GM10847 (cell line): ENCODE data around the gene KMT2D.

ENCODE experiments used
- POLR2A ChIP-seq: IDR thresholded peaks from 2 replicates; pipeline ENCODE4 v1.6.1; 2011; ENCODE audit not compliant: insufficient read length; ENCODE audit errors: extremely low read depth

The KMT2D gene

DNA sequence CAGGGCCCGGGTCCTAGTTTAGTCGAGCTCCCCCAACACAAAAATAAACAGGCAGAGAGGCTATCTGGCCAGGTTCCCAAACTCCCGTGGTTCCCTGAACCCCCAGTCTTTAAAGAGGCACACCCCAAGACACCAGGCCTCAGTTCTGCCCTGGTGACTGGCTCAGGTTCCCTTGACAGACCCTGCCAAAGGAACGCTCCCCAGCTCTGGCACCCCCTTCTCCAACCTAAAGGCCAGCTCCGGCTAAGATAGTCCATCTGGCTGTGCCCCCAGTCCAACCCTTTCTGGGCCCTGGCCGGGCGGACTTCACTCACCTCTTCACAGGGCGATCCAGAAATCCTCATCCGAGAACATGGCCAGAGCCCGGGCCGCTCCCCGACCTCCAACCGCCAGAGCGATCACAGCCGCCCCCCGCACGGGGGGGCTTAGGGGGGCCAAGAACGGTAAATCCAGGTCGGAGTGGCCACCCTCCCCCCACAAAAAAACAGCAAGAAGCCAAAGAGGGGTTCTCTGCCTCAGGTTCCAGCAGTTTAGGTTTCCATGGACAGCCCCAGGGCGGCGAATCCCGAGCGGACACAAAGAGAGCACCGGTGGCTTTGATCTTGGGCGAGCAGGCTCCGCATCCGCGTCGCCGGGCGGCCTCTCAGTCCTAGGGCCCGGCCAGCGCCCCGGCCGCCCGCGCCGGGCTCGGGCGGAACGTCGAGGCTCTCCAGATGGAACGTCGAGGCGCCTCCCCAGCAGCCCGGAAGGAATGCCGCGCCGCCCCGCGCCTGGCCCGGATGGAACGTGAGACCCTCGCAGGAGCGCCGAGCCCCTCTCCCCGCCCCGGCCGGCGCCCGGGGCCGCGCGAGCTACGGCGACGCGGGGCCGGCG lies 1.1 kb downstream of the KMT2D start:
- peak; percentile 11 for TF ChIP-seq POLR2A

DNA sequence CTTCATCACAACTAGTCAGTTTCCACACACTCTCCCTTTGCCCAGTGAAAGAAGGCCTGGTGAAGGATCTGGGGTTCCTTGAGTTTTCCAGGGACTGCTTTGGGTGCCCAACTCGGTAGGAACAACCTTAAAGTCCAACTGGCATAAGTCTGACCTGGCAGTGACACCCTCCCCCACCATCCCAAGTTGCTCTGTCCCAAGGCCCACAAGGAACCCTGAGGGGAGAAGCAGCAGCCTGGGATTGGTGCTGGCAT lies 1.6 kb downstream of the KMT2D start:
- TF ChIP-seq POLR2A: no peak

DNA sequence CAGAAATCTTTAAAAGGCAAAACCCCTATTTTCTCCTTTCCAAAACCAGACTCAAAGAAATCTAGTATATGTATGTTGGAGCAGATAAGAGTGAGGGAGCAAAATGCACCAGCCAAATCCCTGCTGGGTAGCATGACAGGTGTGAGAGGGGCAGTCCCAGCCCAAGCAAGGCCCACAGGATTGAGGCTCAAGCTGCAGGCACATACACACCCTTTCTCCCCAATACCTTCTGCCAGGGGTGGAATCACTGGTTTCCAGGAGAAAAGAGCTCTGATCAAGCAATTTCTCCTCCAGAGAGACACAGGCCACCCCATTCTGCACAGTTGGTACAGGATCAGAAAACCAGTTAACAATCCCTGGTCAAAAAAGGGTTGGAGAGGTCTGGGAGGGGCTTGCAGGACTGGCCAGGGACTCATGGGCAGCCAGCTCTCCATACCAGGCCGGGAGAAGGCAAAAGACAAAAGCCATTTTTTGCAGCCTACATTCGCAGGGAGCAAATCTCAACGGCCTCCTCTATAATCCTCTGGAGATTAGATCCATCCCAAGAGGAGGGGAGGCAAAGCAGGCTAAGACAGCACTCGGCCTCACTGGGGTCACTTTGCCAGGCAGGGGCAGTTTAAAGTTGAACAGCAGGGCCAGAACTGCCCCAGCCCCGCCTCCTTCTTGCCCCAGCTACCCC lies 2.1 kb downstream of the KMT2D start:
- no peak for TF ChIP-seq POLR2A

DNA sequence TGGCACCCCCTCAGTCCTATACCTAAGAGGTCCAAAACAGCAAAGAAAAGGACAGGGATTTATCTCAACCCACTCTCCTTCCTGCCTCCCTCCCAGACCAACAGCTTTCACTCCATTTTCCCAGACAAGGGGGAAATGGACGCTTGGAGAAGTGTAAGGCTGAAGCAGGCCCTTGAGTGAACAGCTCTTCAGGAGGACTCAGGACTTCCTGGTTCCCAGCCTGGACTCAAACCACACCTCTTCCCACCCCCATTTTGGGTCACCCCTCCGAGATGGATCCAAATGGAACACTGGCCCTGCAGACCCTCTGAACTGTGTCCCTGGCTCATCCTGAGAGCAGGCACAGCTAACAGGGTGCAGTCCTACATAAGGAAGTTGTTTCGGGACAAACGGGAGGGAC lies 2.7 kb downstream of the KMT2D start:
- no peak for TF ChIP-seq POLR2A

DNA sequence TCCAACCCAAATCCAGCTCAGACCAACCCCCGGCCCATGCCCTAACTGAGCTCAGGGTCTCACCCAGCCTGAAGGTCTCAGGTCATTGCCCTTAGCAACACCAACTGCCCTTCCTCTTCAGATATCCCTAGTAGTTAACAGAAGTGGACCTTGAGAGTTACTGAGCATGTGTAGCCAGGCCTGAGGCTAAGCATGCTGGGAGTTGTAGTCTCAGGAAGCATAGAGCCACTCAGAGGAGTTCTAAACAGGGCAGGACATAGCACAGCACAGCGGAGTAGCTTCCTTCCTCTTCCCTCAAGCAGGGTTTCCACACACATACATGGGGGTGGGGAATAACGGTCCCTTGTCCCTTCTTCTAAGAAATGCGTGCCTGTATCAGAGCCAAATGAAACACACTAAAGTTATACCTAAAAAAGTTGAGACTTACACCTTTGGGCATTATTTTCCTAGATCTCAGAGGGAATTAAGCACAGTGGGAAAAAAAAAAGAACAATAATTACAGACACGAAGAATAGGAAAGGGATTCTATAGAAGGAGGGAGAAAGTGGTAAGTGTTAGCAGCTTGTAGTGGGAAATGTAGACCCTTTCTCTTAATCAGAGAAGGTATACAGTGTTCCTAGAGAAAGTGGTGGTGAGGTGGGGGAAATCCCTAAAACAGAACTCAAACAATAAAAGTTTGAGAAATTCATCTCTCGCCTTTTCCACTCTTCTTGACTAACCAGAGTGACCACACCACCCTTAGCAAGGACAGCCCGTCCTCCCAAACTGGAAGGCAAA lies 4.4 kb downstream of the KMT2D start:
- TF ChIP-seq POLR2A: no peak

DNA sequence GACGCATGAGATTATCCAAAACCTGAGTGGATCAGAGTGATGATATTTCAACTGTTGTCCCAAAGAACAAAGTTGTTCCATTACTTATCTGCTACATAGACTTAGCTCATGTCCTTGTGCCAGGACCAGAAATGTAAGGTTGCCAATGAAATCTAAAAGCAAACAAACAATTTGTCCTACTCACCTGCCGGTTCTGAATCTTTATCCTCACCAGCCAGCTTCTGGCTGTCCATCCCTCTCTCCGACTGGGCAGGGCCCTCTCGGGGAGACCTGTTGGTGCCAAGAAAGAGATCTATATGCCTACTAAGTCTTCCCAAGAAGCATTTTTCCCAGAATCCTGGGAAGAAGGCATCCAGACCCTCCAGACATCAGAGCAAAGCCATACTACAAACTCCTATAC lies 5.5 kb downstream of the KMT2D start:
- no peak for TF ChIP-seq POLR2A

DNA sequence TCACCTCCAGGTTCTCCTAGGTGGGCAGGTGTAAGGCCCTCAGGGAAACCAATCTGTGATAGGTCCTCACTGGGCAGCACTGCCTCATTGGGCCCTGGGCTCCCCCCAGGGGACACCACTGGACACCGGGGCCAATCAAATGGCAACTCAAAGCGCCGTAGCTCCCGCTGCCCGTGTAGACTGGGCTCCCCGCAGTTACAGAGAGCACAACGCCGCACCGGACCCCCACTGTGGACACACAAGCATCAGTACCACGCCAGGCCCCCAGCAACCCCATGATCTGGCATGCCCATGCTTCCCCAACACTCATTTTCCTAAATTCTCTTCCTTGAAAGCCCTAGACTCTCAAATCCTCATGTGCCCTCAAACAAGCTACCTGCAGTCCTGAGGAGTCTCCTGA lies 6.1 kb downstream of the KMT2D start:
- no peak for TF ChIP-seq POLR2A

DNA sequence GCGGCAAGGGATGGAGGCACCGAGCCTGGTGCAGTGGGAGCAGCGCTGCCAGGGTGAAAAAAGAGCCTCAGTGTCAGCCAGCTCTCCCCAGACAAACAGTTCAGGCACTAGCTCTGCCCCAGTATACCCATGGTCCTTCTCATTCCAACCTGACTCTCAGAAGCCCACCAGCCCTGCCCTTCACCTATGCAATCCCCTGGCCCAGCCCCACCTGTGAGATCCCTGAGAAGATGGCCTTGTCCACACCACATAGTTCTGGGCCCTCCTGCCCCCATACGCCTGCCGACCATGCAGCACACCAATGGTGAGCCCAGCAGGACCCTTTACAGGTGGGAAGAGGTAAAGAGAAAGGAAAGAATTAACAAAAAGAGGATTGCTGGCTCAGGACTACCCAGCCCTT lies 6.5 kb downstream of the KMT2D start:
- TF ChIP-seq POLR2A: no peak

DNA sequence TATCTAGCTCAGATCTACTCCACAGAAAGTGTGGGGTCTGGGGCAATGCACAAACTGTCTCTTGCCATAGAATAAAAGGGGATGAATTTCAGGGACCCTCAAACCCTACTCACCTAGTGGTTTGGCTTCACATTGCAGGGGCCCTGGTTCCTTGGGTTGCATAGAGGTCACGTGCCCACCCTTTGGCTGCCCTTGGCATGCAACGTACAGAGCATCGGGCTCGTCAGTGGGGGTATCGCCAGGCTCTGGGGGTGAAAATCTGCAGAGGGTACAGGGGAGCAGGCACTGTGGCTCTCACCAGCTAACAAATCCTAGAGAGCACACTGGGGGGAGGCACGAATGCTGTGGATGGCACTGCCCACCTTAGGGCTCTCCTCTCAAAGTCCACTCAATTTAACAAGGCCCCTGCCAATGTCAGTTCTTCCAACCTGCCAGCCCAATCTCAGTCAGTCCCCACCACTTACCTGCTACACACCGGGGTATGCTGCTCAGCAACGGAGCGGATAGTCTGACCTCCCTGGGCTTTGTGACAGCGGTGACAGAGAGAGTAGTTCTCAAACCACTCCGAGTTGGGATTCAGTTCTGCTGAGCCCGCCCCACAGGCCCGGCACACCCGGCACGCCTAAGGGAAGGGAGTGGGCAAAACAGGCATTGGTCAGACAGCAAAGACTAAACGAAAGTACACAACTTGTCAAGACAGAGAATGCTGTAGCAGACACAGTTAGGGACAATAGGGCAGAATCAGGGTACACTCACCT lies 8.0 kb downstream of the KMT2D start:
- TF ChIP-seq POLR2A: no peak

DNA sequence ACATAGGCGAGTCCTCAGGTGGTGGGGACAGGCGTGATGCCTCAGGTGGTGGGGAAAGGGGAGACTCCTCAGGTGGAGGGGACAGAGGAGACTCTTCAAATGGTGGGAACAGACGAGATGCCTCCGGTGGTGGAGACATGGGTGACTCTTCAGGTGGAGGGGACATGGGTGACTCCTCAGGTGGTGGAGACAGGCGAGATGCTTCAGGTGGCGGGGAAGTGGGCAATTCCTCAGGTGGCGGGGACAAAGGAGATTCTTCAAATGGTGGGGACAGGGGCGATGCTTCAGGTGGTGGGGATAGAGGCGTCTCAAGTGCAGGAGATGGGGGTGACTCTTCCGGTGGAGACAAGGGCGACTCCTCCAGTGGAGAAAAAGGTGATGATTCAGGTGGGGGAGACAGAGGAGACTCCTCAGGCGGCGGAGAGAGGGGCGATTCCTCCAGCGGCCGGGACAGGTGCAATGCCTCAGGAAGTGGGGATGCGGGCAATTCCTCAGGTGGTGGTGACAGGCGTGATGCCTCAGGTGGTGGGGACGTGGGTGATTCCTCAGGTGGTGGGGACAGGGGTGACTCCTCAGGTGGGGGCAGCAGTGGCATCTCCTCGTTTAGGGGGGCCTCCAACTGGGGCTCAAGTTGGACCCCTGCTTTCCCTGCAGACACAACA lies 8.7 kb downstream of the KMT2D start:
- no peak for TF ChIP-seq POLR2A

DNA sequence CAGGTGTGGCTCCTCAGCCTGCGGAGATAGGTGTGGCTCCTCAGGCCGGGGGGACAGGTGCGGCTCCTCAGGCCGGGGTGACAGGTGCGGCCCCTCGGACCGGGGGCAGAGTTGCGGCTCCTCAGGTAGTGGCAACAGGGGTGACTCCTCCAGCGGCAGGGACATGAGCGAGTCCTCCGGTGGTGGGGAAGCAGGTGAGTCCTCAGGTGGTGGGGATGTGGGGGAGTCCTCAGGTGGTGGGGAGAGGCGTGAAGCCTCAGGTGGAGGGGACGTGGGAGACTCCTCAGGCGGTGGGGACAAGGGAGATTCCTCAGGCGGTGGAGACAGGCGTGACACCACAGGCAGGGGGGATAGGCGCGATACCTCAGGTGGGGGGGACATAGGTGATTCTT lies 9.2 kb downstream of the KMT2D start:
- no peak for TF ChIP-seq POLR2A

DNA sequence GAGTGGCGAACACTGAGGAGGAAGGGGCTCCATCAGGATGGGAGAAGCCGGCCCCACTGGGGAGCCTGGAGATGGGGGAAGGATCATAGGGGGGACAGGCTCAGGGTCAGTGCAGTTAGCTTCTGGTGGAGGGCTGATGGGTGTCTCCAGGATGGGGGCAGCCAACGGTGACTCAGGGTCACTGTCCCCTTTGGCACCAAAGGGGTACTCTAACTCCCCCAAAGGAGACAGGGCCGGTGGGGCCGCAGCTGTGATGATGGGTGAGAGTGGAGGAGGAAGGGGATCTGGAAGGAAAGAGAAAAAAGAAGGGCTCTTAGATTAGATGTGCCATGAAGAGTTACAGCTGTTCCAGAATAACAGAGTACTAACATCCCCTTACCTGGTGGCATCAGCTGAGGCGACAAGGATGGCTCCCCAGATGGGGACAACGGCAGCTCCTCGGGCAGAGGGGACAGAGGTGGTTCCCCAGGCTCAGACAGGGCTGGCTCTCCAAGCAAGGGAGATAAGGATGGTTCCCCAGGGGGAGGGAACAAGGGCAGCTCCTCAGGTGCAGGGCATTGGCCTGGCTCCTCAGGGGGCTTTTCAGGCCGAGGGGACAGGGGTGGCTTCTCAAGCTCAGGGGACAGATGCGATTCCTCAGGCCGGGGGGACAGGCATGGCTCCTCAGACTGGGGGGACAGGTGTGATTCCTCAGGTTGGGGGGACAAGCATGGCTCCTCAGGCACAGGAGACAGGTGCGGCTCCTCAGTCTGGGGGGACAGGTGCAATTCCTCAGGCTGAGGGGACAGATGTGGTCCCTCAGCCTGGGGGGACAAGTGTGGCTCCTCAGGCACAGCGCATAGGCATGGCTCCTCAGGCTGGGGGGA lies 9.9 kb downstream of the KMT2D start:
- TF ChIP-seq POLR2A: no peak

DNA sequence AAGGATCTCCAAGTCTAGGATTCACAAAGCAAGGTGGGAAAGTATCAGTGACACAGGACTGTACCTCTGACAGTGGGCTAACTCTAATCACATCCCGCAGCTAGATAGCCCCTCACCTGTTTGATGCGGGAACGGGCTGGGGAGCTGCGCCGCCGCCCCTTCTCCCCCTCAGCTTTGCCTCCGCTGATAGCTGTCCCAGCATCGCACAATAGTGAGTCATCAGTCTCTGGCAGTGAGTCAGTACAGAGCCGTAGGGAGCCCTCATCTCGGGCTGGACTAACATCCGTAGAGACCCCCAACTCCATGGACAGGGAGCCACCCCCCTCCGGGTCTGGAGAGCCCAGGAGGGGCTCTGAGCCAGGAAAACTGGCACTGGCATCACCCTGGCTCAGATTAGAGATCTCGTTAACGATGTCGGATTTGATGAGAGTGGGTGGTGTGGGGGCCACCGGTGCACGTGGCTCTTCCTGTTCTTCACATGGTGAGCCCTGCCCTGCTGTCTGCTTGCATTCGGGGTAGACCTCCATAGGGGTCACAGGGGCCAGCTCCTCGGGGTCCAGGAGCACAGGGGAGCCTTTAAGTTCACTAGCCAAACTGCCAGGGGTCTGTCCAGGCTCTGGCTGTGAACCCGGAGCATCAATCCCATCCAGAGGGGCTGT lies 10.9 kb downstream of the KMT2D start:
- no peak for TF ChIP-seq POLR2A

DNA sequence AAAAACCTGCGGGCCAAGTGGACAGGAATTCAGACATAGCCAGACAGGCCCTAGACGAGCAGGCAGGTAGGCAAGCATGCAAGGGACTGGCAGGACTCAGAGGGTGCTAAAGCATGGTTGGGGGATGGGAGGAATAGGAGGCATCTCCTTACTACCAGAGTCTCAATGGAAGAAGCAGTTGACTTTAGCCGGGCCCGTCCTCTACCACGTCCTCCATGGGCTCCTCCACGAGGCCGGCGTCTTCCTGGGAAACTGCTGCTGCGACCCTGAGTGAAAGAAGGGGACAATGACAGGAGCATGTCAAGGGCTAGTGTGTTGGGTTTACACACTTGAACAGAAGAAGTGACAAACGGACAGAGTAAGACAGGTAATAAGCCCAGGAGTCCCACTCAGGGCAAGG lies 11.6 kb downstream of the KMT2D start:
- TF ChIP-seq POLR2A: no peak
